H1 (cell line): Measurements from ENCODE around the gene PLCB1. TPM values are rescaled to one million over a fixed set of nuclear protein-coding genes. Genes with fewer than 3 reads are reported as not detected.

Experiments used
- BACH1 ChIP-seq: IDR thresholded peaks from 2 replicates; pipeline ENCODE4 v1.6.1; 2012; ENCODE audit warnings: low read length, improper control_type of control experiment
- RBBP5 ChIP-seq: IDR thresholded peaks from 2 replicates; pipeline ENCODE4 v1.7.1; 2012; ENCODE audit warnings: low read depth, mild to moderate bottlenecking, inconsistent platforms, low read length, moderate library complexity, borderline replicate concordance
- polyA plus RNA-seq, 7 experiments: library from polyadenylated mRNA; depleted of rRNA in 3 of 7; stranded (reverse) in 5 of 7; unstranded in 2 of 7; fragments of >200 nt in 5 of 7; fragments of 200-250 nt in 2 of 7; gene quantifications; 1 replicate in 5 of 7; 2 replicates in 1 of 7; 4 replicates in 1 of 7; pipeline versions ENCODE4 v1.2.1 to v1.2.3, GENCODE V29; 2011 to 2013; ENCODE audit warnings: missing spikeins in 2 of 7, mixed read lengths in 2 of 7
- total RNA-seq: library from RNA; stranded (reverse); fragmentation: NEBNext Ultra II Directional; extraction: Animal tissue kit (Norgen Biotek cat#: 25700); gene quantifications from 2 replicates; pipeline ENCODE4 v1.2.1, GENCODE V29; 2021
- TF ChIP-seq, protein P1 (sequence below): fragments of 300-600 bp; sonication (generic); IDR thresholded peaks from 2 replicates; pipeline ENCODE4 v1.7.1; 2012; ENCODE audit warnings: low read length, moderate library complexity, mild to moderate bottlenecking, inconsistent platforms; ENCODE audit not compliant: insufficient replicate concordance
- TF ChIP-seq, protein P2 (sequence below): IDR thresholded peaks from 2 replicates; pipeline ENCODE4 v1.6.1; 2011; ENCODE audit warnings: low read length, improper control_type of control experiment

Gene PLCB1
- total and polyA plus RNA-seq, 2 of the 8 experiments (the other 6 are each of a cell fraction or from before 2014, with no cell fraction given): 2.6 to 9.1 TPM

DNA sequence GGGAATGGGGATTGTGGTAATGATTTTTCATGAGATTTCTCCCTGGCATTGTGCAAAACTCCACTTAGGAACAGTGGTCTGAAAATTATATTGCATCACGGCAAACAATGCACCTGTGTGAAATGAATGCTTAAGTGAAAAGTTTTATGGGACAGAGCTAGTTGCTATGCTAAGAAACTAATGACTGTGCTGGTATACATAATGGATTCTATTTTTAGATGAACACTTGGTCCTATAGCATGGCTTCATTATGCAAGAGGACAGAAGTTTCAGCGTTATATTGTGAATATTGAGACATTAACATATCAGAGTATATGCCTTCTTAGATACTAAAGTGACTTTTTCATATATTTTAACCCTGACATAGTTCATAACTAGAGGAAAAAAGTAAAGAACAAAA lies 30.5 kb downstream of the PLCB1 start (continued):
- TF ChIP-seq, protein P1, sequence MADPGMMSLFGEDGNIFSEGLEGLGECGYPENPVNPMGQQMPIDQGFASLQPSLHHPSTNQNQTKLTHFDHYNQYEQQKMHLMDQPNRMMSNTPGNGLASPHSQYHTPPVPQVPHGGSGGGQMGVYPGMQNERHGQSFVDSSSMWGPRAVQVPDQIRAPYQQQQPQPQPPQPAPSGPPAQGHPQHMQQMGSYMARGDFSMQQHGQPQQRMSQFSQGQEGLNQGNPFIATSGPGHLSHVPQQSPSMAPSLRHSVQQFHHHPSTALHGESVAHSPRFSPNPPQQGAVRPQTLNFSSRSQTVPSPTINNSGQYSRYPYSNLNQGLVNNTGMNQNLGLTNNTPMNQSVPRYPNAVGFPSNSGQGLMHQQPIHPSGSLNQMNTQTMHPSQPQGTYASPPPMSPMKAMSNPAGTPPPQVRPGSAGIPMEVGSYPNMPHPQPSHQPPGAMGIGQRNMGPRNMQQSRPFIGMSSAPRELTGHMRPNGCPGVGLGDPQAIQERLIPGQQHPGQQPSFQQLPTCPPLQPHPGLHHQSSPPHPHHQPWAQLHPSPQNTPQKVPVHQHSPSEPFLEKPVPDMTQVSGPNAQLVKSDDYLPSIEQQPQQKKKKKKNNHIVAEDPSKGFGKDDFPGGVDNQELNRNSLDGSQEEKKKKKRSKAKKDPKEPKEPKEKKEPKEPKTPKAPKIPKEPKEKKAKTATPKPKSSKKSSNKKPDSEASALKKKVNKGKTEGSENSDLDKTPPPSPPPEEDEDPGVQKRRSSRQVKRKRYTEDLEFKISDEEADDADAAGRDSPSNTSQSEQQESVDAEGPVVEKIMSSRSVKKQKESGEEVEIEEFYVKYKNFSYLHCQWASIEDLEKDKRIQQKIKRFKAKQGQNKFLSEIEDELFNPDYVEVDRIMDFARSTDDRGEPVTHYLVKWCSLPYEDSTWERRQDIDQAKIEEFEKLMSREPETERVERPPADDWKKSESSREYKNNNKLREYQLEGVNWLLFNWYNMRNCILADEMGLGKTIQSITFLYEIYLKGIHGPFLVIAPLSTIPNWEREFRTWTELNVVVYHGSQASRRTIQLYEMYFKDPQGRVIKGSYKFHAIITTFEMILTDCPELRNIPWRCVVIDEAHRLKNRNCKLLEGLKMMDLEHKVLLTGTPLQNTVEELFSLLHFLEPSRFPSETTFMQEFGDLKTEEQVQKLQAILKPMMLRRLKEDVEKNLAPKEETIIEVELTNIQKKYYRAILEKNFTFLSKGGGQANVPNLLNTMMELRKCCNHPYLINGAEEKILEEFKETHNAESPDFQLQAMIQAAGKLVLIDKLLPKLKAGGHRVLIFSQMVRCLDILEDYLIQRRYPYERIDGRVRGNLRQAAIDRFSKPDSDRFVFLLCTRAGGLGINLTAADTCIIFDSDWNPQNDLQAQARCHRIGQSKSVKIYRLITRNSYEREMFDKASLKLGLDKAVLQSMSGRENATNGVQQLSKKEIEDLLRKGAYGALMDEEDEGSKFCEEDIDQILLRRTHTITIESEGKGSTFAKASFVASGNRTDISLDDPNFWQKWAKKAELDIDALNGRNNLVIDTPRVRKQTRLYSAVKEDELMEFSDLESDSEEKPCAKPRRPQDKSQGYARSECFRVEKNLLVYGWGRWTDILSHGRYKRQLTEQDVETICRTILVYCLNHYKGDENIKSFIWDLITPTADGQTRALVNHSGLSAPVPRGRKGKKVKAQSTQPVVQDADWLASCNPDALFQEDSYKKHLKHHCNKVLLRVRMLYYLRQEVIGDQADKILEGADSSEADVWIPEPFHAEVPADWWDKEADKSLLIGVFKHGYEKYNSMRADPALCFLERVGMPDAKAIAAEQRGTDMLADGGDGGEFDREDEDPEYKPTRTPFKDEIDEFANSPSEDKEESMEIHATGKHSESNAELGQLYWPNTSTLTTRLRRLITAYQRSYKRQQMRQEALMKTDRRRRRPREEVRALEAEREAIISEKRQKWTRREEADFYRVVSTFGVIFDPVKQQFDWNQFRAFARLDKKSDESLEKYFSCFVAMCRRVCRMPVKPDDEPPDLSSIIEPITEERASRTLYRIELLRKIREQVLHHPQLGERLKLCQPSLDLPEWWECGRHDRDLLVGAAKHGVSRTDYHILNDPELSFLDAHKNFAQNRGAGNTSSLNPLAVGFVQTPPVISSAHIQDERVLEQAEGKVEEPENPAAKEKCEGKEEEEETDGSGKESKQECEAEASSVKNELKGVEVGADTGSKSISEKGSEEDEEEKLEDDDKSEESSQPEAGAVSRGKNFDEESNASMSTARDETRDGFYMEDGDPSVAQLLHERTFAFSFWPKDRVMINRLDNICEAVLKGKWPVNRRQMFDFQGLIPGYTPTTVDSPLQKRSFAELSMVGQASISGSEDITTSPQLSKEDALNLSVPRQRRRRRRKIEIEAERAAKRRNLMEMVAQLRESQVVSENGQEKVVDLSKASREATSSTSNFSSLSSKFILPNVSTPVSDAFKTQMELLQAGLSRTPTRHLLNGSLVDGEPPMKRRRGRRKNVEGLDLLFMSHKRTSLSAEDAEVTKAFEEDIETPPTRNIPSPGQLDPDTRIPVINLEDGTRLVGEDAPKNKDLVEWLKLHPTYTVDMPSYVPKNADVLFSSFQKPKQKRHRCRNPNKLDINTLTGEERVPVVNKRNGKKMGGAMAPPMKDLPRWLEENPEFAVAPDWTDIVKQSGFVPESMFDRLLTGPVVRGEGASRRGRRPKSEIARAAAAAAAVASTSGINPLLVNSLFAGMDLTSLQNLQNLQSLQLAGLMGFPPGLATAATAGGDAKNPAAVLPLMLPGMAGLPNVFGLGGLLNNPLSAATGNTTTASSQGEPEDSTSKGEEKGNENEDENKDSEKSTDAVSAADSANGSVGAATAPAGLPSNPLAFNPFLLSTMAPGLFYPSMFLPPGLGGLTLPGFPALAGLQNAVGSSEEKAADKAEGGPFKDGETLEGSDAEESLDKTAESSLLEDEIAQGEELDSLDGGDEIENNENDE: no peak
- TF ChIP-seq RBBP5 (no peak), BACH1 (no peak)
- TF ChIP-seq, protein P2, sequence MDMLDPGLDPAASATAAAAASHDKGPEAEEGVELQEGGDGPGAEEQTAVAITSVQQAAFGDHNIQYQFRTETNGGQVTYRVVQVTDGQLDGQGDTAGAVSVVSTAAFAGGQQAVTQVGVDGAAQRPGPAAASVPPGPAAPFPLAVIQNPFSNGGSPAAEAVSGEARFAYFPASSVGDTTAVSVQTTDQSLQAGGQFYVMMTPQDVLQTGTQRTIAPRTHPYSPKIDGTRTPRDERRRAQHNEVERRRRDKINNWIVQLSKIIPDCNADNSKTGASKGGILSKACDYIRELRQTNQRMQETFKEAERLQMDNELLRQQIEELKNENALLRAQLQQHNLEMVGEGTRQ: no peak
